NCI-H2196 (cell line): ENCODE results near the gene JADE3.

Source experiments
- DNase-seq: peaks from one replicate; lab custom pipeline; 2025; ENCODE audit not compliant: unreplicated experiment; lab: John Stamatoyannopoulos, UW

The JADE3 gene

DNA sequence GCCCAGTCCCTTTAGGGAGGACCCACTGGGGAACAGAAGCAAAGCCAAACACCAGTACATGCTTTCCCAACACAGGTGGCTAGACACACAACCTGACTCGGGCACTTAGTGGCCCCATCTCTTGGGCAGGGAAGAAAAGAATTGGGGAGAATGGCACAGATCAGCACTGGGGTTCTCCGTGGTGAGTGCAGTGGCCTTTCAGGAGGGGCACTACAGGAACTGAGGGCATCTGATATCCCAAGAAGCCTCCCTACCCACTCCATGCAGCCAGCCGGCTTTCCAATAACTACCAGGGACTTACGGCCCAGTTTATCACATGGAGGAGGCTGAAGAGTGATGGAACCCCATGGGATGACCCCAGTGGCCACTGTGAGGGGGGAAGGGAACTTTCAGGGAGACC lies 189.0 kb downstream of the JADE3 start:
- DNase-seq: no peak
